Neural progenitor cell (in vitro differentiated cells): Measurements from ENCODE around the gene GPBP1. TPM values are rescaled to one million over a fixed set of nuclear protein-coding genes. Genes with fewer than 3 reads are reported as not detected.

Experiments used
- DNase-seq: peaks from one replicate; pipeline ENCODE4 v3.0.0-alpha.2; 2016; ENCODE audit warnings: low spot score
- H2AFZ ChIP-seq: fragments of 200-600 bp; sonication (generic); replicated peaks from 2 replicates; pipeline ENCODE4 v1.6.1; 2016; ENCODE audit warnings: antibody characterized with exemption
- H3F3A ChIP-seq: fragments of 200-600 bp; sonication (generic); 2 replicates; pipeline ENCODE4 v1.6.1; 2016; ENCODE audit warnings: antibody characterized with exemption, low read depth
- H3K27ac ChIP-seq: fragments of 200-600 bp; sonication (generic); 2 replicates; pipeline ENCODE4 v1.5.1; 2016; ENCODE audit warnings: mild to moderate bottlenecking
- H3K27me3 ChIP-seq: fragments of 200-600 bp; sonication (generic); 2 replicates; pipeline ENCODE4 v1.6.1; 2016; ENCODE audit warnings: mild to moderate bottlenecking, moderate library complexity
- H3K36me3 ChIP-seq: fragments of 200-600 bp; sonication (generic); 2 replicates; pipeline ENCODE4 v1.5.1; 2016
- H3K4me1 ChIP-seq: fragments of 200-600 bp; sonication (generic); 2 replicates; pipeline ENCODE4 v1.6.1; 2016; ENCODE audit warnings: mixed run types
- H3K4me2 ChIP-seq: fragments of 200-600 bp; sonication (generic); 2 replicates; pipeline ENCODE4 v1.6.1; 2016
- H3K4me3 ChIP-seq: fragments of 200-600 bp; sonication (generic); 2 replicates; pipeline ENCODE4 v1.5.1; 2016
- H3K79me2 ChIP-seq: fragments of 200-600 bp; sonication (generic); 2 replicates; pipeline ENCODE4 v1.6.1; 2016; ENCODE audit warnings: low read depth
- H3K9ac ChIP-seq: fragments of 200-600 bp; sonication (generic); 2 replicates; pipeline ENCODE4 v1.6.1; 2016
- H3K9me3 ChIP-seq: fragments of 200-600 bp; sonication (generic); 2 replicates; pipeline ENCODE4 v1.5.1; 2016; ENCODE audit warnings: low read depth
- H4K20me1 ChIP-seq: fragments of 200-600 bp; sonication (generic); 2 replicates; pipeline ENCODE4 v1.6.1; 2016; ENCODE audit warnings: low read depth
- H3K27ac Mint-ChIP-seq: 3 replicates; pipeline ENCODE4 v1.8.0; 2021; ENCODE audit warnings: mixed read lengths
- H3K27me3 Mint-ChIP-seq: 2 replicates; pipeline ENCODE4 v1.8.0; 2022; ENCODE audit warnings: low read depth, mild to moderate bottlenecking, inconsistent platforms, moderate library complexity, mixed read lengths; ENCODE audit not compliant: insufficient read depth
- H3K36me3 Mint-ChIP-seq: 3 replicates; pipeline ENCODE4 v1.8.0; 2021; ENCODE audit warnings: mixed read lengths
- H3K4me1 Mint-ChIP-seq: 3 replicates; pipeline ENCODE4 v1.8.0; 2021; ENCODE audit warnings: mixed read lengths
- H3K4me3 Mint-ChIP-seq: 3 replicates; pipeline ENCODE4 v1.8.0; 2021; ENCODE audit warnings: mild to moderate bottlenecking, moderate library complexity, mixed read lengths
- H3K9me3 Mint-ChIP-seq: 3 replicates; pipeline ENCODE4 v1.8.0; 2020; ENCODE audit warnings: mixed read lengths
- CTCF ChIP-seq: fragments of 200-600 bp; sonication (generic); IDR thresholded peaks from 2 replicates; pipeline ENCODE4 v1.5.1; 2017; ENCODE audit warnings: antibody characterized with exemption, mild to moderate bottlenecking
- EZH2 ChIP-seq: fragments of 200-600 bp; sonication (generic); IDR thresholded peaks from 2 replicates; pipeline ENCODE4 v1.6.1; 2017; ENCODE audit warnings: antibody characterized with exemption, mild to moderate bottlenecking, moderate library complexity
- EZH2phosphoT487 ChIP-seq: fragments of 200-600 bp; sonication (generic); IDR thresholded peaks from 2 replicates; pipeline ENCODE4 v1.6.1; 2017; ENCODE audit warnings: antibody characterized with exemption
- total RNA-seq: library from RNA; depleted of rRNA; stranded (reverse); fragments of >200 nt; gene quantifications from 2 replicates; pipeline ENCODE4 v1.2.3, GENCODE V29; 2015; ENCODE audit warnings: low replicate concordance

The GPBP1 gene
- total RNA-seq, 1 donor from 2014 or later: 321 TPM

GRCh38 chr5:57174890-57175510, 1.1 kb downstream of the GPBP1 start:
- H3K9me3 Mint-ChIP-seq: peaks cover 2% of the 10 kb centered on the region
- TF ChIP-seq EZH2phosphoT487 (no peak), EZH2 (no peak), CTCF (no peak)
- Histone ChIP-seq H3K9me3 (no peaks in the 10 kb centered on the region), H2AFZ (no peak overlapping the region), H3K79me2 (peaks cover 87% of the 10 kb centered on the region), H3K4me3 (peak overlapping the region; percentile 93), H3K27ac (peak overlapping the region; percentile 100), H3K27me3 (no peaks in the 10 kb centered on the region), H3K4me1 (peaks cover 22% of the 10 kb centered on the region), H3K9ac (peak overlapping the region; percentile 99), H3F3A (peaks cover 31% of the 10 kb centered on the region), H4K20me1 (peaks cover 55% of the 10 kb centered on the region), H3K36me3 (peaks cover 9% of the 10 kb centered on the region), H3K4me2 (peak overlapping the region; percentile 86)
- peaks cover 31% of the 10 kb centered on the region for H3K36me3 Mint-ChIP-seq
- peak overlapping the region; percentile 98 for H3K4me3 Mint-ChIP-seq
- peaks cover 6% of the 10 kb centered on the region for H3K27me3 Mint-ChIP-seq
- peak overlapping the region; percentile 99 for H3K27ac Mint-ChIP-seq
- H3K4me1 Mint-ChIP-seq: peaks cover 45% of the 10 kb centered on the region
- peak; percentile 22 for DNase-seq

- H3K27ac Mint-ChIP-seq: peak overlapping the region; percentile 94
- peak overlapping the region; percentile 98 for H3K4me3 Mint-ChIP-seq
- H3K27me3 ChIP-seq: no peaks in the 10 kb centered on the region
- H3K4me3 ChIP-seq: peak overlapping the region; percentile 93
- peaks cover 48% of the 10 kb centered on the region for H3K4me1 Mint-ChIP-seq
- H3K4me2 ChIP-seq: peak overlapping the region; percentile 86
- peaks cover 6% of the 10 kb centered on the region for H3K27me3 Mint-ChIP-seq
- peaks cover 9% of the 10 kb centered on the region for H3K36me3 ChIP-seq
- no peak overlapping the region for H2AFZ ChIP-seq
- peaks cover 31% of the 10 kb centered on the region for H3F3A ChIP-seq
- peak; percentile 13 for DNase-seq
- peaks cover 89% of the 10 kb centered on the region for H3K79me2 ChIP-seq
- peaks cover 63% of the 10 kb centered on the region for H4K20me1 ChIP-seq
- TF ChIP-seq CTCF (no peak), EZH2phosphoT487 (no peak), EZH2 (no peak)
- peaks cover 2% of the 10 kb centered on the region for H3K9me3 Mint-ChIP-seq
- no peaks in the 10 kb centered on the region for H3K9me3 ChIP-seq
- H3K9ac ChIP-seq: peak overlapping the region; percentile 99
- H3K4me1 ChIP-seq: peaks cover 22% of the 10 kb centered on the region
- H3K36me3 Mint-ChIP-seq: peaks cover 34% of the 10 kb centered on the region
- H3K27ac ChIP-seq: no peak overlapping the region
Measured at GRCh38 chr5:57175551-57176309, 1.9 kb downstream of the GPBP1 start.

GRCh38 chr5:57176350-57176857, 2.5 kb downstream of the GPBP1 start:
- Histone ChIP-seq H4K20me1 (peaks cover 69% of the 10 kb centered on the region), H3K9me3 (no peaks in the 10 kb centered on the region), H3F3A (peaks cover 31% of the 10 kb centered on the region), H3K27ac (no peak overlapping the region), H3K4me1 (peaks cover 22% of the 10 kb centered on the region), H3K36me3 (peaks cover 9% of the 10 kb centered on the region), H3K27me3 (no peaks in the 10 kb centered on the region), H3K4me2 (peak overlapping the region; percentile 86), H3K9ac (no peak overlapping the region), H3K4me3 (peak overlapping the region; percentile 93), H3K79me2 (peaks cover 89% of the 10 kb centered on the region), H2AFZ (no peak overlapping the region)
- TF ChIP-seq CTCF (no peak), EZH2phosphoT487 (no peak), EZH2 (no peak)
- DNase-seq: no peak
- peaks cover 48% of the 10 kb centered on the region for H3K4me1 Mint-ChIP-seq
- H3K36me3 Mint-ChIP-seq: peaks cover 40% of the 10 kb centered on the region
- peaks cover 6% of the 10 kb centered on the region for H3K27me3 Mint-ChIP-seq
- H3K9me3 Mint-ChIP-seq: peaks cover 2% of the 10 kb centered on the region
- peak overlapping the region; percentile 98 for H3K4me3 Mint-ChIP-seq
- H3K27ac Mint-ChIP-seq: no peak overlapping the region
